ENCODE measurements around the gene ZNF182.
A peak's percentile ranks its signal among the peaks of the same experiment; 100 is the strongest.

ZNF182 gene

GRCh38 chrX:48003758-48004457 lies at the start of gene ZNF182 (continued):
- TF ChIP-seq MZF1 (tag by site-specific recombination; IDR thresholded peaks at IDR 0.05; ENCODE audit: borderline replicate concordance) (no peak), ZNF423 (tag by site-specific recombination; IDR thresholded peaks at IDR 0.05) (no peak), ZSCAN16 (tag by site-specific recombination; IDR thresholded peaks at IDR 0.05) (no peak), ZNF747 (tag by site-specific recombination; IDR thresholded peaks at IDR 0.05) (no peak), ZNF791 (tag by site-specific recombination; IDR thresholded peaks at IDR 0.05) (no peak), ZNF366 (tag by site-specific recombination; conservative IDR thresholded peaks at IDR 0.05) (peak; percentile 23; the same call in 1 of the 2 replicates), ZNF37A (tag by site-specific recombination; IDR thresholded peaks at IDR 0.05) (no peak), AEBP2 (tag by site-specific recombination; IDR thresholded peaks at IDR 0.05; ENCODE audit: borderline replicate concordance) (no peak), ZNF76 (tag by site-specific recombination; IDR thresholded peaks at IDR 0.05; ENCODE audit: borderline replicate concordance, low read depth) (peak; percentile 59; the same call in 1 of the 2 replicates), ZNF843 (tag by site-specific recombination; IDR thresholded peaks at IDR 0.05) (0 out of 2 replicates have a peak, but pooled peaks have one; percentile 36), ZNF561 (tag by site-specific recombination; IDR thresholded peaks at IDR 0.05; ENCODE audit: borderline replicate concordance) (no peak), PRDM6 (tag by site-specific recombination; IDR thresholded peaks at IDR 0.05) (no peak), ZNF112 (tag by site-specific recombination; IDR thresholded peaks at IDR 0.05) (no peak), ZNF558 (tag by site-specific recombination; IDR thresholded peaks at IDR 0.05) (no peak), SCRT2 (tag by site-specific recombination; IDR thresholded peaks at IDR 0.05) (peak; percentile 51; the same call in 1 of the 2 replicates), ZNF175 (tag by site-specific recombination; IDR thresholded peaks at IDR 0.05) (no peak), ZNF214 (tag by site-specific recombination; IDR thresholded peaks at IDR 0.05; ENCODE audit: borderline replicate concordance) (no peak), ZSCAN4 (tag by site-specific recombination; IDR thresholded peaks at IDR 0.05) (no peak), ZNF660 (tag by site-specific recombination; IDR thresholded peaks at IDR 0.05) (0 out of 2 replicates have a peak, but pooled peaks have one; percentile 28), ZBTB6 (tag by site-specific recombination; IDR thresholded peaks at IDR 0.05) (no peak), INSM2 (tag by site-specific recombination; IDR thresholded peaks at IDR 0.05) (peak; percentile 38; the same call in 1 of the 2 replicates), ZNF701 (tag by site-specific recombination; IDR thresholded peaks at IDR 0.05) (no peak), ZNF549 (tag by site-specific recombination; IDR thresholded peaks at IDR 0.05) (no peak), ZNF148 (tag by site-specific recombination; IDR thresholded peaks at IDR 0.05; ENCODE audit: borderline replicate concordance) (no peak)
